CD14-positive monocyte (primary cell): ENCODE results near the gene TLR9. TPM values are rescaled to one million over a fixed set of nuclear protein-coding genes. Genes with fewer than 3 reads are reported as not detected.

Source experiments
- DNase-seq, 3 donors: peaks; one replicate each; pipeline ENCODE4 v3.0.0-alpha.2; 2011 to 2022
- H2AFZ ChIP-seq: 2 replicates; pipeline ENCODE4 v1.6.0; 2012; ENCODE audit warnings: mild to moderate bottlenecking, low read depth, low read length, inconsistent platforms; ENCODE audit not compliant: insufficient read depth, poor library complexity, severe bottlenecking
- H3K27ac ChIP-seq, 2 donors: 1 replicate in 1 of 2; 2 replicates in 1 of 2; pipeline ENCODE4 v1.5.1; 2012 to 2013; ENCODE audit warnings: low read length in 2 of 2, control low read depth in 1 of 2, inconsistent platforms in 1 of 2, low read depth in 1 of 2, mild to moderate bottlenecking in 1 of 2
- H3K27me3 ChIP-seq, 2 donors: one replicate each; pipeline versions ENCODE4 v1.6.0 to v1.6.1; 2011 to 2013; ENCODE audit warnings: low read length in 2 of 2; ENCODE audit not compliant: control insufficient read depth in 2 of 2, insufficient read depth in 2 of 2
- H3K36me3 ChIP-seq, 2 donors: replicated peaks in 1 of 2; 1 replicate in 1 of 2; 2 replicates in 1 of 2; pipeline versions ENCODE4 v1.5.1 to v1.6.1; 2012 to 2013; ENCODE audit warnings: low read length in 2 of 2, control low read depth in 1 of 2, inconsistent platforms in 1 of 2, mild to moderate bottlenecking in 1 of 2; ENCODE audit not compliant: insufficient read depth in 2 of 2, control insufficient read depth in 1 of 2
- H3K4me1 ChIP-seq, 2 donors: 1 replicate in 1 of 2; 2 replicates in 1 of 2; pipeline versions ENCODE4 v1.5.1 to v1.6.1; 2012 to 2013; ENCODE audit warnings: low read length in 2 of 2, control low read depth in 1 of 2, inconsistent platforms in 1 of 2, mild to moderate bottlenecking in 1 of 2, moderate library complexity in 1 of 2; ENCODE audit not compliant: insufficient read depth in 2 of 2, control insufficient read depth in 1 of 2
- H3K4me2 ChIP-seq: replicated peaks from 2 replicates; pipeline ENCODE3; 2012; ENCODE audit warnings: low read length, moderate library complexity, mild to moderate bottlenecking; ENCODE audit not compliant: poor library complexity, severe bottlenecking; ENCODE audit errors: extremely low read depth
- H3K4me3 ChIP-seq, 3 experiments: fragments of 200-600 bp in 1 of 3; sonication (generic) in 1 of 3; replicated peaks in 1 of 3; 1 replicate in 2 of 3; 2 replicates in 1 of 3; pipeline ENCODE4 v1.5.1; 2011 to 2013; ENCODE audit warnings: low read length in 3 of 3, mild to moderate bottlenecking in 3 of 3, control low read depth in 2 of 3, low read depth in 2 of 3, inconsistent platforms in 1 of 3, moderate library complexity in 1 of 3
- H3K79me2 ChIP-seq: 2 replicates; pipeline ENCODE4 v1.6.0; 2012; ENCODE audit warnings: mild to moderate bottlenecking, control low read depth, inconsistent platforms, low read length, moderate library complexity; ENCODE audit not compliant: insufficient read depth
- H3K9ac ChIP-seq: 2 replicates; pipeline ENCODE4 v1.6.0; 2017; ENCODE audit warnings: low read length, mild to moderate bottlenecking; ENCODE audit not compliant: insufficient read depth, poor library complexity, severe bottlenecking
- H3K9me3 ChIP-seq, 2 donors: replicated peaks in 1 of 2; 1 replicate in 1 of 2; 2 replicates in 1 of 2; pipeline versions ENCODE4 v1.5.1 to v1.6.1; 2012 to 2013; ENCODE audit warnings: low read length in 2 of 2, control low read depth in 1 of 2; ENCODE audit not compliant: control insufficient read depth in 1 of 2, insufficient read depth in 1 of 2
- H4K20me1 ChIP-seq: 2 replicates; pipeline ENCODE4 v1.6.0; 2012; ENCODE audit warnings: mild to moderate bottlenecking, low read length, control low read depth, moderate library complexity; ENCODE audit not compliant: insufficient read depth
- H3K27ac Mint-ChIP-seq, 7 donors: one replicate each; pipeline ENCODE4 v1.8.0; 2020; ENCODE audit warnings: mild to moderate bottlenecking in 7 of 7, mixed read lengths in 7 of 7, moderate library complexity in 6 of 7, inconsistent platforms in 2 of 7
- H3K27me3 Mint-ChIP-seq, 3 donors: one replicate each; pipeline ENCODE4 v1.8.0; 2021 to 2022; ENCODE audit warnings: low read depth in 3 of 3, mild to moderate bottlenecking in 3 of 3, mixed read lengths in 3 of 3, moderate library complexity in 3 of 3, inconsistent platforms in 1 of 3
- H3K36me3 Mint-ChIP-seq, 2 donors: one replicate each; pipeline ENCODE4 v1.8.0; 2020; ENCODE audit warnings: mixed read lengths in 2 of 2, inconsistent platforms in 1 of 2, mild to moderate bottlenecking in 1 of 2
- H3K4me1 Mint-ChIP-seq: one replicate; pipeline ENCODE4 v1.8.0; 2020; ENCODE audit warnings: mild to moderate bottlenecking, mixed read lengths
- H3K4me3 Mint-ChIP-seq, 2 donors: one replicate each; pipeline ENCODE4 v1.8.0; 2020; ENCODE audit warnings: mild to moderate bottlenecking in 2 of 2, mixed read lengths in 2 of 2, moderate library complexity in 1 of 2
- H3K9me3 Mint-ChIP-seq, 7 donors: one replicate each; pipeline ENCODE4 v1.8.0; 2020 to 2022; ENCODE audit warnings: mixed read lengths in 7 of 7, mild to moderate bottlenecking in 6 of 7, moderate library complexity in 6 of 7, inconsistent platforms in 2 of 7
- CTCF ChIP-seq: fragments of 200-600 bp; IDR thresholded peaks from one replicate; pipeline ENCODE4 v1.8.0; 2022; ENCODE audit warnings: antibody characterized with exemption, mild to moderate bottlenecking
- WGBS: methylation state at CpG from one replicate; pipeline ENCODE4 v1.1.5; 2013; ENCODE audit warnings: missing lambda C conversion rate; ENCODE audit not compliant: insufficient coverage; 5-methylcytosine and 5-hydroxymethylcytosine counted together
- intact Hi-C, 2 donors: fragments of 100-400 bp; cut with micrococcal nuclease; formaldehyde crosslinking; loops; one replicate each; pipeline versions ENCODE4 v1.15.0 to v1.15.1; 2023
- polyA plus RNA-seq, 3 donors: library from polyadenylated mRNA; depleted of rRNA in 1 of 3; unstranded in 2 of 3; stranded (reverse) in 1 of 3; fragments of 300-500 nt in 2 of 3; fragments of >200 nt in 1 of 3; fragmentation: Illumina TruSeq in 2 of 3; gene quantifications; 1 replicate in 2 of 3; 2 replicates in 1 of 3; pipeline ENCODE4 v1.2.3, GENCODE V29; 2012 to 2021

TLR9 gene
- polyA plus RNA-seq, 3 donors = 0.91 TPM; not detected in 2

GRCh38 chr3:52270252-52270754, 44.9 kb upstream of the TLR9 start:
- no peak for TF ChIP-seq CTCF
- H3K27me3 ChIP-seq = no peaks in the 10 kb centered on the region
- peaks cover 34 to 54% of the 10 kb centered on the region in 2 donors for H3K4me1 ChIP-seq
- Mint-ChIP-seq H3K27me3 (no peaks in the 10 kb centered on the region), H3K36me3 (peaks cover 58 to 78% of the 10 kb centered on the region in 2 donors), H3K9me3 (no peaks in the 10 kb centered on the region), H3K4me3 (peak overlapping the region; percentile 55 to 80), H3K27ac (peak overlapping the region; percentile 93 to 98 (median 95)), H3K4me1 (peaks cover 52% of the 10 kb centered on the region)
- intact Hi-C loops = no loop called here
- no peak overlapping the region for H2AFZ ChIP-seq
- H3K9ac ChIP-seq = peak overlapping the region; percentile 52
- H3K79me2 ChIP-seq = peaks cover 97% of the 10 kb centered on the region
- peaks cover 98% of the 10 kb centered on the region for H4K20me1 ChIP-seq
- 0% methylated on average over 1 of the region's 9 CpGs for WGBS
- peaks cover 50 to 78% of the 10 kb centered on the region in 2 donors for H3K36me3 ChIP-seq
- no peaks in the 10 kb centered on the region for H3K9me3 ChIP-seq
- peak; percentile 38 to 68 (median 53) for DNase-seq
- peak overlapping the region; percentile 63 for H3K4me2 ChIP-seq
- peak overlapping the region; percentile 73 to 90 for H3K27ac ChIP-seq
- peak overlapping the region in 1 of 3 experiments; percentile 61 for H3K4me3 ChIP-seq

- no peaks in the 10 kb centered on the region for H3K9me3 ChIP-seq
- H3K27me3 ChIP-seq = no peaks in the 10 kb centered on the region
- H3K36me3 Mint-ChIP-seq = peaks cover 56 to 78% of the 10 kb centered on the region in 2 donors
- H3K27ac Mint-ChIP-seq = peak overlapping the region; percentile 93 to 98 (median 95)
- H3K9me3 Mint-ChIP-seq = no peaks in the 10 kb centered on the region
- peak in 2 of 3 donors; percentile 49 to 58 for DNase-seq
- H3K4me1 ChIP-seq = peaks cover 34 to 53% of the 10 kb centered on the region in 2 donors
- peaks cover 51 to 81% of the 10 kb centered on the region in 2 donors for H3K36me3 ChIP-seq
- no peak for TF ChIP-seq CTCF
- no peak overlapping the region for H2AFZ ChIP-seq
- WGBS = 100% methylated on average over 1 of the region's 3 CpGs
- H3K27me3 Mint-ChIP-seq = no peaks in the 10 kb centered on the region
- H3K4me2 ChIP-seq = peak overlapping the region; percentile 63
- H3K4me1 Mint-ChIP-seq = peaks cover 50% of the 10 kb centered on the region
- peak overlapping the region; percentile 52 for H3K9ac ChIP-seq
- peaks cover 96% of the 10 kb centered on the region for H3K79me2 ChIP-seq
- peak overlapping the region; percentile 73 to 90 for H3K27ac ChIP-seq
- intact Hi-C loops = no loop called here
- peak overlapping the region; percentile 55 to 80 for H3K4me3 Mint-ChIP-seq
- peak overlapping the region in 1 of 3 experiments; percentile 61 for H3K4me3 ChIP-seq
- H4K20me1 ChIP-seq = peaks cover 98% of the 10 kb centered on the region
Measured at GRCh38 chr3:52269776-52270175, 44.3 kb upstream of the TLR9 start.
